ENCODE data around the gene MAGED2.
"Not testable (repeated sequence)": the region's sequence is repeated elsewhere in the genome, so short reads cannot be mapped to it uniquely, and the experiment has no call there.

Gene MAGED2

DNA sequence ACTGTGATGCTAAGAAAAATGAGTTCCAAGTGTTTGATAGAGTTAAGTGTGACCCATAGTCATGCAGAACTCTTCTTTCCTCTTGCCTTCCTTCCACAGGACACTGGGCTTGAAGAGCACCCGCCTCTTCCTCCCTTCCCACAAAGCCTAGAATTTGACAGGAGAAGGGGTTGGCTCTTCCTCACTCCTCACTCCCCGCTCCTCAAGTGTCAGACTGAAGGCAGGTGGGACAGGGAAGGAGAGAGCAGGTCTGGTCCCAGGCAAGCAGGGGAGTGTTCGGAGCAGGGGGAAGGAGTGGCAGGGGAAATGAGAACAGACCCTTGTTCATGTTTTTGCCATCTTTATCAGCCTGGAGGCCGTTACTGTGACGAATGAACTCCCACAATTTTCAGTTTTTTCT lies 10.7 kb downstream of the MAGED2 start:
- DNase-seq = no peak

DNA sequence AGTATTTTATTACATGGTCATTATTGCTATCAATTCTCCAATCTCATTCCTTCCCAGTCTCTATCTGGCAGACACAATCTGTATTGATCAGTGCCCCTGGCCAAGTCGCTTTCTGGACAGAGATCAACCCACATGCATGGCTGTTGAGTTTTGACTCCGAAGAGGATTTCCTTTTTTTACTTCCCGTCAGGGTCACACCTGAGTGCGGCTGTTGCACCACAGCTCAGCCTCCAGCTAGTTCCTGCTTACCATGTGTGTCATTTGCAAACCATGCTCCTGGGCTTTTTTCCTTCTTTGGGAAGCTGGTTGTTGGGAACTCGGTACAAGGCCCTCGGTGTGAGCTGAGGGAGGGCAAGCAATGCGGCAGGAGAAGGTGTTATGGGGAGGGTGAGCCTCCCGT lies 11.7 kb downstream of the MAGED2 start:
- DNase-seq = no peak

DNA sequence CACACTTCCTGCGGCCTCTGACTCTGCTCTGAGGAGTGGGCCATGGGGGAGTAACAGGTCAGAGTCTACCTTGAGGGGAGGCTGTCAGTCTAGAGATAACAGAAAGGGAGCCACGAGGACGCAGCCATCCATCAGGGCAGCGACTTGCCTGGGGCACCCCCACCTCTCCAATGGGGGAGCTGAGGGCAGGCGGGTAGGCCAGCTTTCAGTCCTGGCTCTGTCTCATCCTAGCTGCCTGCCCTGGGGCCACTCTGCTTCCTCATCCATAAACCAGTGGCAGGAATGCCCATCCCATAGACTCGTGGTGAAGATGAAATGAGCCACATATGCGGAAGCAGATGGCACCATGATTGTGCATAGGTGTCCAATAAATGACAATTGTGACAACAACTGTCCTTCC lies 13.2 kb downstream of the MAGED2 start:
- DNase-seq = no peak

DNA sequence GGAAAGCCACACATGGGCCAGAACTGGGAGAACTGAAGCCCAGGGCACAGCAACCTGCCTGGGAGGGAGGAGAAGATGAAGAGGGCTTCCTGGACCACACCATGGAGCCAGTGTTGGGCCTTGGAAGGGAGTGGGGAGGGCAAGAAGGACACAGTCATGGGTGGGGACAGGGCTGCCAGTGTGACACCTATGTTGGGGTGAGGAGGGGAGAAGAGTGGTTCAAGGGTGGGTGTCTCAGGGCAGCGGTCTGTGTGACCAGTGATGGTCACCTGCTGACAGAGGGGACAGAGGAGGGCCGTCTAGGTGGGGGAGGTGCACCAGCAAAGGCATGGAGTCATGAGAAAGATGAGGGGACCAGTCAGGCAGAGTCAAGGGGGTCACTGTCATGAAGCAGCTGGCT lies 13.8 kb downstream of the MAGED2 start:
- DNase-seq = no peak

DNA sequence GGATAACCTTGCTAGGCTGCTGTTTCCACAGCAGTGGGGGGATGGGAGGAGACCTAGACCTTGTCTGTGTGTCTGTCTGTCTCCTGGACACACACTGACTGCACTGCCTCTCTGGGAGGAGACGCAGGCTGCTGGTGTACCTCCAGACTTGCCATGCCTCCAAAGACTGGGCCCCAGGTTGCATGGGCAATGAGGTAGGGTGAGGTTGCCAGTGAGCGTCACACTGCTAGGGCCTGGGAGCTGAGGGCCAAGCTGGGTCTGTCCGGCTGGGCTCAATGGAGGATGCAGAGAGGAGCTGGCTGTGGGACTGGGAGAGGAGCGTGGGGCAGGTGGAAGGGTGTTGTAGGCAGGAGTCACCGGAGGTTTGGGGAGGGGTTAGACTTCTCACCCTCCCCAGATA lies 16.6 kb downstream of the MAGED2 start:
- no peak for DNase-seq

DNA sequence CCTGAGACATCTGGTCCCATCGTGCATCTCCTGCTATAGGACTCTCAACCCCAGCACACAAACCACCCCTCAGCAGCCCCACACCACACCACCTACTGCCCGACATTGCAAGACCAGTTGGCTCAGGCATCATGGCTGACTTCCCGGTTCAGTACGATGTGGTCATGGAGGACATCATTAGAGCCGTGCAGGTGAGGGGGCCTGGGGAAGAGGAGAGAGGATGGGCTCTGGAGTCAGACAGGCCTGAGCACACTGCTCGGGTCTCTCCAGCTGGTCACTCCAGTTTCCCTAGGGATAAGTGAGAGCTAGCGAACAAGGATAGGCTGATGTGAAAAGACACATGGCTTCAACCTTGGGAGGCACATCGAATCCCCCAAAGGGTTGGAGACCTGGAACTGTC lies 17.2 kb downstream of the MAGED2 start:
- no peak for DNase-seq

DNA sequence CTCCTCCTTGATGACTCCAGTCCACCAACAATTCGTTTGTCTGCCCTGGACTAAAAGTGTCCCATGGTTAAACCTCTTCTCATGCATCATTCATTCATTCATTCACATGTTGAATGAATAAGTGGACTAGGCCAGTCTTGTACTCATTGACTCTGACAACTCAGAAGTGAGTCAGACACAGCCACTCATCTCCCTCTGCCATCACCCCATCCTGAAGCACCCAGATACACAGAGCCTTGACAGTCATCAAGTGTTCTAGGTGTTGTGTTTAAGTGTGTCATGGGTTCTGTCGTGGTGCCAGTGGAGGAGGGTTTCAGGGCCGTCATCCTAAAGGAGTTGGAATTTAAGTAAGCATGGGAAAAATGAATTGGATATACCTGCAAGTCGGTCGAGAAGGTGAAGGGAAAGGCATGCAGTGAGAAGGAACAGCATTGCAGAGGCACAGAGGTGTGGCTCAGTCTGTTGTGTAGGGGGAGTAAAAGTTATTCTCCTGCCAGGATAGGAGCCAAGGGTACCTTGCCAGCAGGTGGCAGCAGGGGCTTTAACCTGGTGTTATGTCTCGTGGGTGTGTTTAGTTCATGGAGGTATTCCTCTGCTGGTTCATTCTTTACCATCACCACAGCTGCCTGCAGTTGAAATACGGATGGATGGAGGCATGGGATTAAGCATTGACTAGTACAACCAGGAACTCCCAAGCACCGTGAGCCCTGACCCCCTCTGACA lies 18.3 kb downstream of the MAGED2 start:
- no peak for DNase-seq

DNA sequence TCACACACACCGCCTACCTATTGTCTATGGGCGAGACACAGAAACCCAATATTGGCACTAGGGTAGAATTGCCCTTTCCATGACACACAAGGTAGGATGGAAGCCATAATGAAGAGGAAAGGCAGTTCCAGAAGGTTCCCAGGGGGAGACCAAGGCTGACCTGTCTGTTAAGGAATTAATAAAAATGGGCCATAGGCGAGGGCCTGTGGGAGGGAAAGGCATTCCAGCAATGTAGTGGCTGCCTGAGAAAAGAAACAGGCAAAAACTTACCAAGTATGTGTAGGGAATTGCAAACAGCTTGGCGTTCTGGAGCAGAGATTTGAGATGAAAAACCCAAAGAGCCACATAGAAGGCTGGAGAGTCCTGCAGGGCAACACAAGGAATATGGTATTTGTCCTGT lies 19.1 kb downstream of the MAGED2 start:
- DNase-seq = no peak

DNA sequence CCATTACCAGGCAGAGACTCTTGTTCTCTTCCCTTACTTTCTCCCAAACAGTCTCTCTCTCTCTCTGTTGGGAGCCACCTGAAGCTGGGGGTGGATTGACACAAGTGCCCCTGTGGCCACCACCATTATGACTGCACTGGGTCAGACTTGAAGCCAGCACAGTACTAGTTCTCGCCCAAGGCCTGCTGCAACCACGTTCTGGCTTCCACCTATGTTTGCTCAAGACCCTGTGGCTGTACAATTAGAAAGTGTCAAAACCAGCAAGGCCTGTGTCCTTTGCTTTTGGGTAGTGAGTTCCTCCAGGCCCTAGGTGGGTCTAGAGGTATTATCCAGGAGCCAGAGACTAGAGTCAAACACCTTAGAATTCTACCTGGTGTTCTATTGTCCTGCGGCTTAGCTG lies 31.0 kb downstream of the MAGED2 start:
- DNase-seq = no peak

DNA sequence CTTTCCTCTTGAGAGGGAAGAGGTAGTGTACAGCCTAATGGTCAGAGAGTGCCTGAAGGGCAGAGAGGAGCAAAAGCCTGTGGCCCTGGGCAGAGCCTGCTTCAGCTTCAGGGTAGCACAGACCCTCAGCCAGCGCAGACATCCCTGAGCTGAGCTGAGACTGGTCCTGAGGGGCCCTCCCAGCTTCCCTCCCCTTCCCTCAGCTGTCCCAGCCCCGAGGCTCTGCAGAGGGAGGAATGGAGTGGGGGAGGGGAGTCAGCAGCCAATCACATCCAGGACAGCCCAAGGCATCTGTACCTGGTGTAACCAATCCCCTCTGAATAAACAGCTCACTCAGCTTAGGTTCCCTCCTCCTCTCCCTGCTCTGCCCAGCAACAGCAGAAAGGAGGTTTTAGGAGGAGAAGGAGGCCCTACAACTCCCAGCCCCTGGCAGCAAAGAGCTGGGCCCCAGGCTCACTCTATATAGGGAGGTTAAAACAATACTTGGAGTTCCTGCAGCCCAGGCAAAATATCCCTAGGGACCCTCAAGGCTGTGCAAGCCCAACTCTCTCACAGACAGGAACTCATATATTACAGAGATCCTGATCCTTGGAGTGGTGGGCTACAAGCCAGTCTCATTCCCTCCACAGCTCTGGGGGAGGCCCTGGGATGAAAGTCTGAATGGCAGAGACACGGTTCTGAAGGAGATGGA lies 33.8 kb downstream of the MAGED2 start:
- DNase-seq = not testable (repeated sequence)

DNA sequence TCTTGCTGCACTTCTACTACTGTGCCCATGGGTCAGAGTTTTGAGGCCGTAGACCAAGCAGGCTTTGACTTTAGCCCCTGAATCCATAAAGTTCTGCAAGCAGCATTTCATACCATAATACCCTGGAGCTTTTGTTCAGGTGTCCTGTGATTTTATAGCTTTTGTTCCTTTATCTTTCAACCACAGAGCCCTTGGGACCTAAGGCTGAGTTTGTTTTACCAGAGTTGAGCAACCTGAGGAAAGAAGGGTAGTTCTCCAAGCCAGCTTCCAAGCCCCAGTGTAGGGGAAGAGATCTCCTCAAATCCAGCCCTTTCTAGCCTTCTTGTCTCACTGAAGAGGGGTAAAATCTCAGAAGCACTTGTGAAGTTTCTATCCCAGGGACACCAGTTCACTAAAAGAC lies 35.1 kb downstream of the MAGED2 start:
- DNase-seq = no peak

DNA sequence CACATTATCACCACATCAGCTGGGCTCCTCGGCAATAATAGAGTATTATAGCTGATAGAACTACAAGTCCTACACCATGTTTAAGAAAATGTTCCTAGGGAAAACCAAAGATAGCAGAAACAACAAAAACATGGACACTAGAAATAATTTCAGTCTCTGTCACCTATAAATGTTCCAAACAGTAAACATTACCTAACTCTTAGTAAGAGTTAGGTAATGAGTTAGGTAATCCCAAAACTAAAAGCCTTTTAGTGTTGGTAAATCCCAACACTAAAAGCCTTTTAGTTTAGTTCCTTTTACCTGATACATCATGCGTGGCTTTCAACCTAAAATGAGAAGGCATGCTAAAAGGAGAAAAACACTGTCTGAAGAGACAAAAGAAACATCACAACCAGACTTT lies 35.5 kb downstream of the MAGED2 start:
- DNase-seq = no peak

DNA sequence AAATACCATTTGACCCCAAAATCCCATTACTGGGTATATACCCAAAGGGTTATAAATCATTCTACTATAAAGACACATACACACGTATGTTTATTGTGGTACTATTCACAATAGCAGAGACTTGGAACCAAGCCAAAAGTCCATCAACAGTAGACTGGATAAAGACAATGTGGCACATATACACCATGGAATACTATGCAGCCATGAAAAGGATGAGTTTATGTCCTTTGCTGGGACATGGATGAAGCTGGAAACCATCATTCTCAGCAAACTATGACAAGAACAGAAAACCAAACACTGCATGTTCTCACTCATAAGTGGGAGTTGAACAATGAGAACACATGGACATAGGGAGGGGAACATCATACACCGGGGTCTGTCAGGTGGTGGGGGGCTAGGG lies 40.2 kb downstream of the MAGED2 start:
- DNase-seq = not testable (repeated sequence)

DNA sequence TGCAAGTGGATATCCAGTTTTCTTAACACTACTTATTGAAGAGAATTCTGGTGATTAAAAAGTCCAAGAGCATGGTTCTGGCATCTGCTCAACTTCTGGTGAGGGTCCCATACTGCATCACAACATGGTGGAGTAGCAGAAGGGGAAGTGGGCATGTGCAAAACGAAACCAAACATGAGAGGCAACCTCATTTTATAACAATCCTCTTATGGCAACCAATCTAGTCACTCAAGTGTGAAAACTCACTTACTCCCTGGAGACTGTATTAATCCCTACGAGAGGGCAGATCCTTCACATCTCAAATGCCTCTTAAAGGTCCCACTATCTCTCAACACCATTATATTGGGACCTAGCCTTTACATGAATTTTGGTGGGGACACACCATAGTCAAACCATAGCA lies 57.7 kb downstream of the MAGED2 start:
- DNase-seq = no peak
